K562 (cell line): ENCODE data around the gene RASD1. TPM values are rescaled to one million over a fixed set of nuclear protein-coding genes. Genes with fewer than 3 reads are reported as not detected.
A peak's percentile ranks its signal among the peaks of the same experiment; 100 is the strongest.

Experiments used
- ATF6 ChIP-seq: sonication (generic); formaldehyde crosslinking; IDR thresholded peaks from 2 replicates; pipeline ENCODE4 v1.4.0; 2020; ENCODE audit warnings: mild to moderate bottlenecking, missing genetic modification reagents
- CHD1 ChIP-seq: fragments of 200-600 bp; sonication (generic); IDR thresholded peaks from one replicate; pipeline ENCODE4 v1.6.1; 2012; ENCODE audit warnings: mild to moderate bottlenecking, moderate library complexity, low read length, inconsistent platforms
- ELF1 ChIP-seq: fragments of 200-800 bp; sonication (Bioruptor generic); IDR thresholded peaks from 2 replicates; pipeline ENCODE4 v1.6.1; 2016; ENCODE audit warnings: missing genetic modification characterization, missing compliant biosample characterization
- ESRRA ChIP-seq: fragments of 450-650 bp; IDR thresholded peaks from 2 replicates; pipeline ENCODE4 v1.6.1; 2014; ENCODE audit warnings: low read depth, mild to moderate bottlenecking, moderate library complexity, borderline replicate concordance
- HDAC2 ChIP-seq: fragments of 450-650 bp; IDR thresholded peaks from 2 replicates; pipeline ENCODE4 v1.6.1; 2016; ENCODE audit warnings: mild to moderate bottlenecking
- KDM4B ChIP-seq, 2 experiments: fragments of 450-650 bp in 1 of 2; sonication (generic) in 1 of 2; IDR thresholded peaks; 2 replicates each; pipeline ENCODE4 v1.6.1; 2016 to 2017; ENCODE audit warnings: borderline replicate concordance in 2 of 2, antibody characterized with exemption in 1 of 2, low read depth in 1 of 2, mild to moderate bottlenecking in 1 of 2
- KDM5B ChIP-seq: fragments of 200-600 bp; sonication (generic); IDR thresholded peaks from 2 replicates; pipeline ENCODE4 v1.6.1; 2012; ENCODE audit warnings: low read depth, mild to moderate bottlenecking, moderate library complexity, low read length, control low read depth, inconsistent platforms; ENCODE audit not compliant: insufficient replicate concordance
- NR3C1 ChIP-seq: sonication (generic); formaldehyde crosslinking; IDR thresholded peaks from 2 replicates; pipeline ENCODE4 v1.8.1; 2022; ENCODE audit warnings: missing genetic modification reagents
- PHB2 ChIP-seq: fragments of 450-650 bp; IDR thresholded peaks from 2 replicates; pipeline ENCODE4 v1.6.1; 2017; ENCODE audit warnings: low read depth
- POLR2G ChIP-seq: fragments of 200-400 bp; formaldehyde crosslinking; IDR thresholded peaks from 2 replicates; pipeline ENCODE4 v1.6.1; 2017; ENCODE audit warnings: low read depth, mild to moderate bottlenecking, antibody characterized with exemption, low read length, moderate library complexity
- POLR2H ChIP-seq: IDR thresholded peaks from 2 replicates; pipeline ENCODE4 v1.6.1; 2016; ENCODE audit warnings: missing genetic modification characterization, low read depth, mild to moderate bottlenecking, control low read depth, missing compliant biosample characterization, moderate library complexity
- RAD21 ChIP-seq, 2 experiments: fragments of 250-450 bp in 1 of 2; fragments of 450-650 bp in 1 of 2; sonication (Bioruptor Pico) in 1 of 2; formaldehyde crosslinking in 1 of 2; IDR thresholded peaks in 1 of 2; conservative IDR thresholded peaks in 1 of 2; 2 replicates each; pipeline versions ENCODE4 v1.4.0 to v1.8.0; 2020 to 2022; ENCODE audit warnings: mild to moderate bottlenecking in 2 of 2, moderate library complexity in 1 of 2
- SNAPC5 ChIP-seq: fragments of 250-450 bp; sonication (Bioruptor Pico); IDR thresholded peaks from 2 replicates; pipeline ENCODE4 v1.8.0; 2021; ENCODE audit warnings: moderate library complexity, mild to moderate bottlenecking, inconsistent platforms
- TBP ChIP-seq: optimal IDR thresholded peaks from 2 replicates; pipeline ENCODE3; 2011; ENCODE audit warnings: low read depth, low read length, improper control_type of control experiment
- TCFL5 ChIP-seq: fragments of 250-450 bp; sonication (Bioruptor Pico); conservative IDR thresholded peaks from 2 replicates; pipeline ENCODE4 v1.6.1; 2021; ENCODE audit warnings: mild to moderate bottlenecking, moderate library complexity, matching md5 sums
- ZNF184 ChIP-seq: sonication (generic); formaldehyde crosslinking; IDR thresholded peaks from 2 replicates; pipeline ENCODE4 v1.5.0; 2020; ENCODE audit warnings: missing genetic modification reagents
- ZNF212 ChIP-seq: fragments of 450-650 bp; formaldehyde crosslinking; IDR thresholded peaks from 2 replicates; pipeline ENCODE4 v1.4.0; 2020; ENCODE audit warnings: mild to moderate bottlenecking
- polyA plus RNA-seq, 8 experiments: library from polyadenylated mRNA; depleted of rRNA in 4 of 8; stranded (reverse) in 5 of 8; unstranded in 3 of 8; fragments of >200 nt; fragmentation: Nextera tagmentation in 2 of 8; fragmentation: Illumina TruSeq in 1 of 8; extraction: Ambion mirVana in 2 of 8; extraction: Trizol in 1 of 8; gene quantifications; 2 replicates each; pipeline versions ENCODE4 v1.2.1 to v1.2.3, GENCODE V29; 2011 to 2014; ENCODE audit warnings: inconsistent platforms in 1 of 8, missing spikeins in 1 of 8
- total RNA-seq, 7 experiments: library from RNA; depleted of rRNA in 6 of 7; stranded (reverse); fragments of >200 nt in 6 of 7; fragmentation: Illumina TruSeq in 2 of 7; extraction: Trizol in 2 of 7; gene quantifications; 2 replicates each; pipeline versions ENCODE4 v1.2.1 to v1.2.3, GENCODE V29; 2011 to 2021; ENCODE audit warnings: low replicate concordance in 1 of 7
- TF ChIP-seq, protein P1 (sequence below), 2 experiments: IDR thresholded peaks; 2 replicates each; pipeline ENCODE4 v1.6.1; 2012; ENCODE audit warnings: improper control_type of control experiment in 2 of 2, low read depth in 2 of 2, low read length in 2 of 2, borderline replicate concordance in 1 of 2
- TF ChIP-seq, protein P2 (sequence below): fragments of 450-650 bp; IDR thresholded peaks from 2 replicates; pipeline ENCODE4 v1.6.1; 2016; ENCODE audit warnings: borderline replicate concordance
- TF ChIP-seq, protein P3 (sequence below): sonication (generic); formaldehyde crosslinking; IDR thresholded peaks from 2 replicates; pipeline ENCODE4 v1.8.0; 2023; ENCODE audit warnings: mild to moderate bottlenecking, missing genetic modification reagents

Gene RASD1
- total and polyA plus RNA-seq, 9 of the 15 experiments (the other 6 are each of a cell fraction or from before 2014, with no cell fraction given) = 0.11 TPM; not detected in 8

- TF ChIP-seq KDM4B (IDR thresholded peaks at IDR 0.05; ENCODE audit: borderline replicate concordance in 2 of 2, low read depth in 1 of 2) (no peak), PHB2 (no peak), POLR2G (peak; percentile 89), HDAC2 (no peak), KDM5B (peak; percentile 66), ELF1 (tag) (no peak), SNAPC5 (CRISPR knock-in tag) (no peak), ATF6 (CRISPR knock-in tag) (peak; percentile 73; the same call in 1 of the 2 replicates), POLR2H (tag) (no peak), ZNF212 (no peak), TCFL5 (no peak), RAD21 (CRISPR knock-in tag; conservative IDR thresholded peaks at IDR 0.05 in 1 of 2, IDR thresholded peaks at IDR 0.05 in 1 of 2) (no peak), ZNF184 (CRISPR knock-in tag) (no peak), TBP (peak; percentile 48), CHD1 (no peak), NR3C1 (no peak), ESRRA (peak; percentile 98)
- TF ChIP-seq, protein P1, sequence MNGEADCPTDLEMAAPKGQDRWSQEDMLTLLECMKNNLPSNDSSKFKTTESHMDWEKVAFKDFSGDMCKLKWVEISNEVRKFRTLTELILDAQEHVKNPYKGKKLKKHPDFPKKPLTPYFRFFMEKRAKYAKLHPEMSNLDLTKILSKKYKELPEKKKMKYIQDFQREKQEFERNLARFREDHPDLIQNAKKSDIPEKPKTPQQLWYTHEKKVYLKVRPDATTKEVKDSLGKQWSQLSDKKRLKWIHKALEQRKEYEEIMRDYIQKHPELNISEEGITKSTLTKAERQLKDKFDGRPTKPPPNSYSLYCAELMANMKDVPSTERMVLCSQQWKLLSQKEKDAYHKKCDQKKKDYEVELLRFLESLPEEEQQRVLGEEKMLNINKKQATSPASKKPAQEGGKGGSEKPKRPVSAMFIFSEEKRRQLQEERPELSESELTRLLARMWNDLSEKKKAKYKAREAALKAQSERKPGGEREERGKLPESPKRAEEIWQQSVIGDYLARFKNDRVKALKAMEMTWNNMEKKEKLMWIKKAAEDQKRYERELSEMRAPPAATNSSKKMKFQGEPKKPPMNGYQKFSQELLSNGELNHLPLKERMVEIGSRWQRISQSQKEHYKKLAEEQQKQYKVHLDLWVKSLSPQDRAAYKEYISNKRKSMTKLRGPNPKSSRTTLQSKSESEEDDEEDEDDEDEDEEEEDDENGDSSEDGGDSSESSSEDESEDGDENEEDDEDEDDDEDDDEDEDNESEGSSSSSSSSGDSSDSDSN (IDR thresholded peaks at IDR 0.05; ENCODE audit: borderline replicate concordance in 1 of 2, low read depth in 2 of 2, low read length in 2 of 2) = no peak
- TF ChIP-seq, protein P2, sequence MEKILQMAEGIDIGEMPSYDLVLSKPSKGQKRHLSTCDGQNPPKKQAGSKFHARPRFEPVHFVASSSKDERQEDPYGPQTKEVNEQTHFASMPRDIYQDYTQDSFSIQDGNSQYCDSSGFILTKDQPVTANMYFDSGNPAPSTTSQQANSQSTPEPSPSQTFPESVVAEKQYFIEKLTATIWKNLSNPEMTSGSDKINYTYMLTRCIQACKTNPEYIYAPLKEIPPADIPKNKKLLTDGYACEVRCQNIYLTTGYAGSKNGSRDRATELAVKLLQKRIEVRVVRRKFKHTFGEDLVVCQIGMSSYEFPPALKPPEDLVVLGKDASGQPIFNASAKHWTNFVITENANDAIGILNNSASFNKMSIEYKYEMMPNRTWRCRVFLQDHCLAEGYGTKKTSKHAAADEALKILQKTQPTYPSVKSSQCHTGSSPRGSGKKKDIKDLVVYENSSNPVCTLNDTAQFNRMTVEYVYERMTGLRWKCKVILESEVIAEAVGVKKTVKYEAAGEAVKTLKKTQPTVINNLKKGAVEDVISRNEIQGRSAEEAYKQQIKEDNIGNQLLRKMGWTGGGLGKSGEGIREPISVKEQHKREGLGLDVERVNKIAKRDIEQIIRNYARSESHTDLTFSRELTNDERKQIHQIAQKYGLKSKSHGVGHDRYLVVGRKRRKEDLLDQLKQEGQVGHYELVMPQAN = 0 out of 2 replicates have a peak, but pooled peaks have one; percentile 78
- TF ChIP-seq, protein P3, sequence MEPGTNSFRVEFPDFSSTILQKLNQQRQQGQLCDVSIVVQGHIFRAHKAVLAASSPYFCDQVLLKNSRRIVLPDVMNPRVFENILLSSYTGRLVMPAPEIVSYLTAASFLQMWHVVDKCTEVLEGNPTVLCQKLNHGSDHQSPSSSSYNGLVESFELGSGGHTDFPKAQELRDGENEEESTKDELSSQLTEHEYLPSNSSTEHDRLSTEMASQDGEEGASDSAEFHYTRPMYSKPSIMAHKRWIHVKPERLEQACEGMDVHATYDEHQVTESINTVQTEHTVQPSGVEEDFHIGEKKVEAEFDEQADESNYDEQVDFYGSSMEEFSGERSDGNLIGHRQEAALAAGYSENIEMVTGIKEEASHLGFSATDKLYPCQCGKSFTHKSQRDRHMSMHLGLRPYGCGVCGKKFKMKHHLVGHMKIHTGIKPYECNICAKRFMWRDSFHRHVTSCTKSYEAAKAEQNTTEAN (CRISPR knock-in tag) = no peak
Measured at GRCh38 chr17:17476865-17477467, 19.2 kb downstream of the RASD1 start, which contains the start of gene MED9 (continued).
